Hepatic stellate cell (primary cell): ENCODE results near the gene PTPRG.

Source experiments
- DNase-seq: peaks from one replicate; pipeline ENCODE4 v3.0.0; 2011; ENCODE audit warnings: low spot score

Gene PTPRG

GRCh38 chr3:61894988-61895935, 333.9 kb downstream of the PTPRG start:
- peak; percentile 14 for DNase-seq

GRCh38 chr3:61896251-61896650, 334.9 kb downstream of the PTPRG start:
- no peak for DNase-seq

DNA sequence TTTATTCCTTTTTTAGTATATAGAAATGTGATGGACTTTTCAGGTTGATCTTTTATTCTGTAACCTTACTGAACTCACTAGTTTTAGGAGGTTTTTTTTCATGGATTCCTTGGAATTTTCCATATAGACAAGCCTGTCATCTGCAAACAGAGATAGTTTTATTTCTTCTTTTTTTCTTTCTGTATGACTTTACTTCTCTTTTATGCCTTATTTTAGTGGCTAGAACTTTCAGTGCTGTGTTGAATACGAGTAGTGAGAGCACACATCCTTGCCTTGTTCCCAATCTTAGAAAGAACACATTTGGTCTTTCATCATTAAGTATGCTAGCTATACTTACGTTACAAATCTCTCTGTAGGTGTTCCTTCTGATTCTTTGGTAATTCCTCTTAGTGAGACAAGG, 336.5 kb downstream of the PTPRG start:
- DNase-seq, result no peak

DNA sequence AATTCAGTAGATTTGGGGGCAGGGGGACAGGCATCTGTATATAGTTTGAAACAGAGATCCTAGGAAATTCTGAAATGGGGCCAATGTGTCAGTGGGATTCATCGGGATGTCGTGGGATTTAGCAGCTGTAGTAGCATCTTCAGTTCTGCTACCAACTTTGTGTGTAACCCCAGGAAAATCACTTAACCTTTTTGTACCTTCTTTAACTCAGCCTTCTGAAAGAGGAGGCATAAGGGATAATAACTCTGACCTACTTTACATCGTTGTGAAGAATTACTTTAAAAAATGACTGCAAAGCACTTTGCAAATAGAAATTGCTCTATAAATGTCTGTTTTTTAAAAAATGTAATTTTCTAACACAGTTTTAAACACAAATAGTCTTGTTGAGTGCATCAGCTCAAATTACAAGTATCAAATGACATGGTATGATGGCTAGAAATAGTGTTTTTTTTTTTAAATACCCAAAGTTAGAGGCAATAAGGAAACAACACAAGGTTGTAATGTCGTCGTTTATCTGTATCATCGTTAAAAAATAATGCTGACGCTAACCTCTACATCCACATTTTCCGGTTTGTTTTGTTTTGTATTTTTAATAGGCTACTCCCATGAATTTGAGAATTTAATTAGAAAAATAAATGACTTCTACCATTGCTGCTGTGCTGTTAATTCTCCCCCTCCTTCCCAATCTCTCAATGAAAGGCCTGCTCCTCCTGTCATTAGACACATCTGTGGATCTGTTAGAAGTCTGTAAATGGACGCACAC, 338.5 kb downstream of the PTPRG start:
- no peak for DNase-seq

DNA sequence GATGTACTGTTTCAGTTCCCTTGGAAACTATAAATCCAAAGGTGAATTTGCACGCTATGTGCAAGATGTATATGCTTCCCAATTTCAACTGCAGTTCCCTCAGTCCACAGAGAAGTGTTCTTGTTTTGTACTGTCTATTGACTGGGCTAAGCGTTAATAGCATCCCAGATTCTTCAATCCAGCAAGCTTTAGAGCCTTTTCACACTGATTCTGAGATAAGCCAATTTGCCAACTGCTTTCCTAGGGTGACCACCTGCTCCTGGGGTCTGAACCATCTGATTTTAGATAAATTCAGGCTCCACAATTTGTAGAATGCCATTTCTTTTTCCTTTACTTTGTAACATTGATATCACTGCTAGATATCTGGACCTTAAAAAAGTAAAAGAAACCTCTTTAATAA, 340.1 kb downstream of the PTPRG start:
- no peak for DNase-seq

DNA sequence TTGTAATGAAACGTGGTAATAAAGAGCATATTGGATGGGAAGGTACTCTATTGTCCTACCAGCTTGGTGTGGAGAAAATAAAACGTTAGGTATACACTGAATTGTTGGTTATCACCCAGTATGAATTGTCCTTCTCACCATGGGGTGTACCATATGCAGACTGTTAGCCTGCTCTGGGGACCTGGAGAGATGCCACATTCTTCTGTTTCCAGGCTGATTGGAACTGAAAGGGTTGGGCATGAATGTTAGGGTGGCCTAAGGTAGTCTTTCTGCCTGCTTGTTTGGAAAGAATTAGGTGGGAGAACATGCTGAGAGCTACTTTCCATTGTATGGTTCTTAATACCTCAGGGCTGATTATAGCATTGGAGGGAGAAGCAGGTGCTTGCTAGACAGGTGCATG, 340.6 kb downstream of the PTPRG start:
- DNase-seq, result no peak

- DNase-seq, result no peak
Measured at GRCh38 chr3:61903074-61903473, 341.7 kb downstream of the PTPRG start.

- no peak for DNase-seq
Measured at GRCh38 chr3:61903931-61904657, 342.7 kb downstream of the PTPRG start.

DNA sequence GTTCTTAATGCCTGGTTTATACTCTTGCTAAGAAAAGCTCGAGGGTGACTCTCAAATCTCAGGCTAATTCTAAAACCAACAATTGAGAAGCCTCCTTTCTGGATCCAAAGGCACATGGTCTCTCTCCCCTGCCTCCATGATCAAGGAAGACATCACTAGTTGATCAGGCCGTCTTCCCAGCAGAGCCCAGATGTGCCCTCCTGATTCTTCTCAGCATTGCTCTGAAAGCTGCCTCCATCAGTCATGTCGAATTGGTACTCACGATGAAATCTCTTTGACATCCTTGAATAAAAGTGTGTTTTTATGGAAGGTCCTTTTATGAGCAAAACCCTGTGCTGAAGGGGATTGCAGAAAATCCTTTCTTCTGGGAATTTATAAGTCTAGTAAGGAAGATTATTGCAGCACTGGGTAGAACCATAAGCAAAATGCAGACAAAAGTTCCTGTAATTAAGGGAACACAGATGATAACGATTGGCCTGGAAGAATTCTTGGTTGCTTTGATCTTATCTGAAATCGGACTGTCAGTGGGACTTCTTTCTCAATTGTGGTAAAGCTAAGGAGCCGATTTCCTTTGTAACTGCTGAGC, 345.9 kb downstream of the PTPRG start:
- no peak for DNase-seq

GRCh38 chr3:61908382-61908781, 347.0 kb downstream of the PTPRG start:
- no peak for DNase-seq

DNA sequence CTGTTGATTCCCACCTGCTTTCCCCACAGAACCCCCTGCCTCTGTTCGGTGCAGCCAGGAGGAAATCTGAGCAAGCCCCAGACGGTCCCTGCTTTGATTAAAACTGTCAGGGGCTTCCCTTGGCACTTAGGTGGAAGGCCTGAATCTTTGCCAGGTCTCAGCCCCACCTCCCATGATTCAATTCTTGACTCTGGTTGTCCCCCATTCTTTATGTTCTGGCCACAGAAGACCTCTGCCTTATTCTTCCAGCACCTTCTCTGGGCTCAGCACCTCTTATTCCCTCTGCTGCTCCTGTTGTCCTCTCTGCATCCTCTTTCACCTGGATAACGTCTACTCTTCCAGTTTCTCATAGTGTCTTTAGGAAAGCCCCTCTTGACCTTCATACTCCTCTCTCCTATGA, 349.4 kb downstream of the PTPRG start:
- DNase-seq, result no peak

DNA sequence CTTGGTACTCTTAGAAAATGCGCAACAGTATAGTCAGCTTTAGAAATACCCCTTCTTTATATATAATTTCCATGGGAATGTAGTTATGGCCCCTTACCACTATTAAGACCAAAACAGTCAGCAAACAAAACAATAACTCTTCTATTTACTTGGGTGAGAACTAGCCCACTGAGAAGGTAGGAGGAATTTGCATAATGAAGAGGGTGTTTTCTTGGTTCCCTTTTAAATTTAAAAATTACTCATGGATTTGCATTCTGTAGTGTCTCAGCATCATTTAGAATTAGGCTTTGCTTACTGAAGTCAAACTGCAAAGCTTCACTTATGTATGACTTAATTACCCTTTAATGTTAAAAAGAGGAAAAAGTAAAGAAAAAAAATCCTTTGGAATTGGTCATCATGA, 350.8 kb downstream of the PTPRG start:
- DNase-seq, result no peak

- DNase-seq, result no peak
Measured at GRCh38 chr3:61913701-61914100, 352.3 kb downstream of the PTPRG start.

DNA sequence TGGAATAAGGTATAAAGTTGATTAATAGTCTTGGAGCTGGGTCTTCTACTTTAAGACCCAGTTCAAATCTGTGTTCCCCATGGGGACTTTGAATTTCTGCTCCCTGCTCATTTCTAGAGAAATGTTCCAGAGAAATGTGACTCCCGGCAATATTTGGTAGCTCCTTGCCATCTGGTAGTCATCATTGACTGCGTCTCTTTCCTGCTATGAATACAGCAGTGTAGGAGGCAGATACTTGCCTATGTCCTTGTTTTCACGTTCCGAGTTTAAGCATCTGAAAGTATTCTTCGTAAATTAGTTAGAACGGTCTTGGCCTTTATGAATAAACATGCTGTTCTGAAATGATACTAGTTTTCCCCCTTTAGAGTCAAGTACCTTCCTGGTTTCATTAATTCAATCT, 352.9 kb downstream of the PTPRG start:
- DNase-seq, result no peak

DNA sequence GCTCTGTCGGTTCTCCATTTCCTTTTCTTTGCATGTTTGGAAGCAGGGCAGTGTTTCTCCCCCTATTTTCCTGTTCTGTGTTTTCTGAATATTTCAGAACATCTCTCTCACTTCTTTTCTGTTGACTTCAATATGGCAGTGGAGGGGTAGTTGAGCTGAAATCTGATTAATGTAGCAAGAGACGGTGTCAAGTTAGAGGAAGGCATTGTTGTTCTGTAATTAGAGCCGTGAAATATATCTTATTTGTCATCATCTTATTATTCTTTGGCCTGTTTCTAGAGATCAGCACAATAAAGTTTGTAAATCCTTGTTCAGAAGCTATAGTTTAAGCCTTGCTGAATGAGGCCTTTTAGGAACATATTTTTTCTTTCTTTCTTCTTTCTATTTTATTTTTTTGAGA, 353.9 kb downstream of the PTPRG start:
- DNase-seq, result no peak

- DNase-seq, result no peak
Measured at GRCh38 chr3:61919371-61919770, 358.0 kb downstream of the PTPRG start.

GRCh38 chr3:61922118-61922517, 360.7 kb downstream of the PTPRG start:
- no peak for DNase-seq

DNA sequence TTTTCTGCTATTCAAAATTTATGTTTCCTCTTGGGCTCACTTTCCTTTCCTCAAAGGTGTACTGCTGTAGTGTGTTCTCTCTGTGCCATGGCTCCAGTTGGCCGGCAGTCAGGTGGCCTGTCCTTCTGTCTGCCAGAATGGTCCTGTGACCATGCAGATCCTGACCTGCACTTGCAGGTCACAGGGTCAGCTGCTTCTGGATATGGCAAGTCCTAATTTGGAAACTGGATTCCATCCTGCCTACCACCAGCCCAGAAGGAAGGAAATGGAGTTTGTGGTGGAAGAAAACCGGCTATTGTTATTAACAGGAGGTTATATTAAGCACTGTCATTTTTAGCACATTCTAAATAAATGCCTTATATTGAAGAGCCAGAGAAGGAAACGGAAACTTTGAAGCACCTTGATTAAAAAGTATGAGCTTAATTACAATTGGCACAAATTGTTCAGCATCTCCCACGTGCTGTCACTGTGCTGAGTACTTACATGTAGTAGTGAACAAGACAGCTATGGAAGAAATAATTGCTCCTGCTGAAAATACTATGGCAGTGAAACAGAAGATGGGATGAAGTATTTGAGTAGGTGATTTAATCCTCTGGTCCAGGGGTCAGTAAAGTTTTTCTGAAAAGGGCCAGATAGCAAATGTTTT, 362.8 kb downstream of the PTPRG start:
- DNase-seq, result no peak

GRCh38 chr3:61924991-61925390, 363.6 kb downstream of the PTPRG start:
- no peak for DNase-seq

GRCh38 chr3:61925721-61926120, 364.4 kb downstream of the PTPRG start:
- DNase-seq, result no peak

GRCh38 chr3:61926923-61927322, 365.6 kb downstream of the PTPRG start:
- DNase-seq, result peak; percentile 11

DNA sequence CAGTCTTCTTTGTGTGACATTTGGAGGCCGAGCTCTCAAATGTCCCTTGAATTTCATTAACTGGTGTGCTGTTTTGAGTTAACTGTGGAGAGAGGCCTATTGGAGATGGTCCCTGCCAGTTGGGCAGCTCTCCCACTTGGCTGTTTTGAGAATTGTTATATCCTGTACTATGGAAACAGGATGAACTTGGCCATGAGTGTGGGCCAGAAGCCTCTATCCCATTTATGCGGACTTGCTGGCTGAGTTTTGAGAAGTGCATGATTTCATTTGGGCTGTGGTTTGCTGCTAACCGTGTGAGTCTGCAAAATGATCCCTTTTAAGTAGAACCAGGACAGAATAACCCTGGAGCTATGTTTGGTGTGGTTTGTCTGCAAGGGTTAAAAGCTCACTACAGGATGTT, 366.0 kb downstream of the PTPRG start:
- peak; percentile 10 for DNase-seq
